Activated CD8-positive, alpha-beta memory T cell treated with anti-CD3 and anti-CD28 coated beads, Interleukin-2, amount 50 U/mL, for 48 hours (primary cell): Measurements from ENCODE around the gene SDCCAG8.
A peak's percentile ranks its signal among the peaks of the same experiment; 100 is the strongest.

ENCODE experiments used
- DNase-seq: peaks from one replicate; pipeline ENCODE4 v3.0.0-alpha.2; 2020

The SDCCAG8 gene

GRCh38 chr1:243254927-243255790 lies 682 bp upstream of the SDCCAG8 start, which contains the start of gene CEP170:
Gene CEP170, minus strand, starts transcription at chr1:243255281. Its CDS starts 30,001 bp downstream, at chr1:243225280.
- peak; percentile 92 for DNase-seq

- no peak for DNase-seq
Observed at GRCh38 chr1:243256590-243256989, 749 bp downstream of the SDCCAG8 start.

- DNase-seq: no peak
Observed at GRCh38 chr1:243257189-243257588, 1.3 kb downstream of the SDCCAG8 start.

- no peak for DNase-seq
Observed at GRCh38 chr1:243258731-243259130, 2.9 kb downstream of the SDCCAG8 start.

- DNase-seq: no peak
Observed at GRCh38 chr1:243260221-243260880, 4.5 kb downstream of the SDCCAG8 start.

GRCh38 chr1:243261390-243261789 lies 5.5 kb downstream of the SDCCAG8 start:
- DNase-seq: no peak

- DNase-seq: no peak
Observed at GRCh38 chr1:243264717-243265116, 8.9 kb downstream of the SDCCAG8 start.

GRCh38 chr1:243266231-243266630 lies 10.4 kb downstream of the SDCCAG8 start:
- DNase-seq: no peak

GRCh38 chr1:243267471-243267880 lies 11.6 kb downstream of the SDCCAG8 start:
- no peak for DNase-seq

- DNase-seq: no peak
Observed at GRCh38 chr1:243267914-243268653, 12.2 kb downstream of the SDCCAG8 start.

- DNase-seq: no peak
Observed at GRCh38 chr1:243268751-243269460, 13.1 kb downstream of the SDCCAG8 start.

- DNase-seq: no peak
Observed at GRCh38 chr1:243269461-243269801, 13.6 kb downstream of the SDCCAG8 start.

- DNase-seq: no peak
Observed at GRCh38 chr1:243270097-243270864, 14.4 kb downstream of the SDCCAG8 start.

GRCh38 chr1:243271996-243272395 lies 16.2 kb downstream of the SDCCAG8 start:
- no peak for DNase-seq

GRCh38 chr1:243272401-243272800 lies 16.6 kb downstream of the SDCCAG8 start:
- DNase-seq: no peak

GRCh38 chr1:243273506-243273905 lies 17.7 kb downstream of the SDCCAG8 start:
- no peak for DNase-seq

- DNase-seq: no peak
Observed at GRCh38 chr1:243273945-243274344, 18.1 kb downstream of the SDCCAG8 start.

- DNase-seq: no peak
Observed at GRCh38 chr1:243275316-243275715, 19.5 kb downstream of the SDCCAG8 start.

- no peak for DNase-seq
Observed at GRCh38 chr1:243280571-243281129, 24.8 kb downstream of the SDCCAG8 start.

GRCh38 chr1:243281672-243282071 lies 25.8 kb downstream of the SDCCAG8 start:
- DNase-seq: no peak

- DNase-seq: no peak
Observed at GRCh38 chr1:243286409-243287122, 30.7 kb downstream of the SDCCAG8 start.
